Sciatic nerve (tissue), 2 donors: Measurements from ENCODE around the gene TMEM270. TPM values are rescaled to one million over a fixed set of nuclear protein-coding genes. Genes with fewer than 3 reads are reported as not detected.
"Not testable (repeated sequence)": the region's sequence is repeated elsewhere in the genome, so short reads cannot be mapped to it uniquely, and the experiment has no call there.

Experiments used
- ATAC-seq: fragments of 200-7000 bp; cut with Tn5 transposase; one replicate; pipeline ENCODE4 v1.9.1; 2020; ENCODE audit warnings: mild to moderate bottlenecking, moderate library complexity
- DNase-seq: peaks from one replicate; pipeline ENCODE4 v3.0.0-alpha.2; 2020; ENCODE audit warnings: low spot score
- intact Hi-C: fragments of 100-400 bp; cut with DNase I; formaldehyde crosslinking; loops from one replicate; pipeline ENCODE4 v1.14.2; 2022
- total RNA-seq: library from RNA; stranded (reverse); fragmentation: NEBNext Ultra II Directional; extraction: Animal tissue kit (Norgen Biotek cat#: 25700); gene quantifications from one replicate; pipeline ENCODE4 v1.2.1, GENCODE V29; 2021
- donor health status: DM: no; HTN: no; CAD: no.
- donor health status: DM: no; HTN: no; CAD: no.

Gene TMEM270
- total RNA-seq, 1 donor from 2014 or later = not detected

- ATAC-seq (peak; percentile 17), DNase-seq (no peak)
- intact Hi-C loops = loop anchor here (10.0 kb wide), 1 partner anchor 144 kb away; the partner anchor contains the start of gene ELN
Observed at GRCh38 chr7:73880755-73881328, 19.9 kb downstream of the TMEM270 start.

- ATAC-seq (no peak), DNase-seq (no peak)
- intact Hi-C loops = loop anchor here (10.0 kb wide), 1 partner anchor 143 kb away; the partner anchor contains the start of gene ELN
Observed at GRCh38 chr7:73881352-73882046, 20.5 kb downstream of the TMEM270 start.

- DNase-seq (no peak), ATAC-seq (no peak)
- intact Hi-C loops = loop anchor here (10.0 kb wide), 1 partner anchor 143 kb away; the partner anchor contains the start of gene ELN
Observed at GRCh38 chr7:73882047-73882402, 21.1 kb downstream of the TMEM270 start.

GRCh38 chr7:73884867-73885422 is 24.0 kb downstream of the TMEM270 start:
- intact Hi-C loops = loop anchor here (10.0 kb wide), 1 partner anchor 140 kb away; the partner anchor contains the start of gene ELN
- not testable (repeated sequence) for ATAC-seq, DNase-seq

- ATAC-seq = no peak
- intact Hi-C loops = loop anchor here (10.0 kb wide), 1 partner anchor 139 kb away; the partner anchor contains the start of gene ELN
- DNase-seq = no peak
Observed at GRCh38 chr7:73885433-73885974, 24.5 kb downstream of the TMEM270 start.

GRCh38 chr7:73885975-73886798 is 25.2 kb downstream of the TMEM270 start:
- DNase-seq = no peak
- ATAC-seq = peak; percentile 77
- intact Hi-C loops = loop anchor here (10.0 kb wide), 1 partner anchor 139 kb away; the partner anchor contains the start of gene ELN

GRCh38 chr7:73887762-73888161 is 26.8 kb downstream of the TMEM270 start:
- DNase-seq = no peak
- no peak for ATAC-seq
- intact Hi-C loops = loop anchor here (10.0 kb wide), 1 partner anchor 137 kb away; the partner anchor contains the start of gene ELN

- intact Hi-C loops = loop anchor here (10.0 kb wide), 1 partner anchor 136 kb away; the partner anchor contains the start of gene ELN
- DNase-seq (no peak), ATAC-seq (no peak)
Observed at GRCh38 chr7:73888959-73889358, 28.0 kb downstream of the TMEM270 start.

- intact Hi-C loops = no loop called here
- DNase-seq (no peak), ATAC-seq (peak; percentile 2)
Observed at GRCh38 chr7:73890555-73891147, 29.7 kb downstream of the TMEM270 start.

GRCh38 chr7:73891178-73891885 is 30.4 kb downstream of the TMEM270 start:
- ATAC-seq = peak; percentile 3
- intact Hi-C loops = no loop called here
- DNase-seq = no peak

GRCh38 chr7:73892003-73892999 is 31.3 kb downstream of the TMEM270 start:
- intact Hi-C loops = no loop called here
- DNase-seq (no peak), ATAC-seq (no peak)

- DNase-seq = no peak
- intact Hi-C loops = no loop called here
- peak; percentile 42 for ATAC-seq
Observed at GRCh38 chr7:73893342-73894101, 32.6 kb downstream of the TMEM270 start.

GRCh38 chr7:73894166-73894565 is 33.2 kb downstream of the TMEM270 start:
- DNase-seq (no peak), ATAC-seq (no peak)
- intact Hi-C loops = no loop called here

GRCh38 chr7:73894733-73895551 is 34.0 kb downstream of the TMEM270 start:
- intact Hi-C loops = no loop called here
- peak; percentile 76 for DNase-seq
- peak; percentile 68 for ATAC-seq

- ATAC-seq (no peak), DNase-seq (no peak)
- intact Hi-C loops = no loop called here
Observed at GRCh38 chr7:73895626-73896025, 34.7 kb downstream of the TMEM270 start.
